C4-2B (cell line): Measurements from ENCODE around the gene PLXDC1.

Experiments
- ZFX ChIP-seq: fragments of 450-650 bp; IDR thresholded peaks from 2 replicates; pipeline ENCODE4 v1.6.1; 2017
- TF ChIP-seq, protein P1 (sequence below): fragments of 450-650 bp; conservative IDR thresholded peaks from 2 replicates; pipeline ENCODE4 v1.5.1; 2017; ENCODE audit warnings: mild to moderate bottlenecking

GRCh38 chr17:39171933-39172332, 20.5 kb upstream of the PLXDC1 start:
- no peak for TF ChIP-seq ZFX
- TF ChIP-seq, protein P1, sequence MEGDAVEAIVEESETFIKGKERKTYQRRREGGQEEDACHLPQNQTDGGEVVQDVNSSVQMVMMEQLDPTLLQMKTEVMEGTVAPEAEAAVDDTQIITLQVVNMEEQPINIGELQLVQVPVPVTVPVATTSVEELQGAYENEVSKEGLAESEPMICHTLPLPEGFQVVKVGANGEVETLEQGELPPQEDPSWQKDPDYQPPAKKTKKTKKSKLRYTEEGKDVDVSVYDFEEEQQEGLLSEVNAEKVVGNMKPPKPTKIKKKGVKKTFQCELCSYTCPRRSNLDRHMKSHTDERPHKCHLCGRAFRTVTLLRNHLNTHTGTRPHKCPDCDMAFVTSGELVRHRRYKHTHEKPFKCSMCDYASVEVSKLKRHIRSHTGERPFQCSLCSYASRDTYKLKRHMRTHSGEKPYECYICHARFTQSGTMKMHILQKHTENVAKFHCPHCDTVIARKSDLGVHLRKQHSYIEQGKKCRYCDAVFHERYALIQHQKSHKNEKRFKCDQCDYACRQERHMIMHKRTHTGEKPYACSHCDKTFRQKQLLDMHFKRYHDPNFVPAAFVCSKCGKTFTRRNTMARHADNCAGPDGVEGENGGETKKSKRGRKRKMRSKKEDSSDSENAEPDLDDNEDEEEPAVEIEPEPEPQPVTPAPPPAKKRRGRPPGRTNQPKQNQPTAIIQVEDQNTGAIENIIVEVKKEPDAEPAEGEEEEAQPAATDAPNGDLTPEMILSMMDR = no peak
